Hematopoietic multipotent progenitor cell treated with erythropoietin and hydrocortisone succinate and interleukin-3 and kit ligand, for 6 days (in vitro differentiated cells): ENCODE results near the gene DAW1.
A peak's percentile ranks its signal among the peaks of the same experiment; 100 is the strongest.
"Not testable (repeated sequence)": the region's sequence is repeated elsewhere in the genome, so short reads cannot be mapped to it uniquely, and the experiment has no call there.

Experiments used
- DNase-seq: peaks from one replicate; pipeline ENCODE4 v3.0.0-alpha.2; 2015

Gene DAW1

GRCh38 chr2:227932001-227932400, 60.6 kb downstream of the DAW1 start:
- DNase-seq, result no peak

DNA sequence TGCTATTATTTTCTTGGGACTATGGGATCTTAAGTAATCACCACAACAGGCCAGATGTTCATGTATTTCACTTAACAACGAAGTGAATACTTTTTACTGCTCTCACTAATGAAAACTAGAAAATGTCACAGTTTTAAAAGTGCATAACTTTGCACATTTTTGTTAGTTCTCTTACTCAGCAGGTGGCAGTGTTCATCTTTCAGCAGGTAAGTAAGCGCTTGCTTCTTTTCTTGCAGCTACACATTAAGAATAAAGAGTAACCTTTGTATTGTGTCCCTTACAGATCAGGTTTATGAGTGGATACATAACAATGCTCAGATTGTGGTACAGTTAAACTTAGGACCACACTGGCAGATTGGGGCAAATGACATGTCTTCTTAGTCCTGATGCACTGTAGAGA, 61.0 kb downstream of the DAW1 start:
- no peak for DNase-seq

GRCh38 chr2:227933884-227934283, 62.5 kb downstream of the DAW1 start:
- DNase-seq, result no peak

DNA sequence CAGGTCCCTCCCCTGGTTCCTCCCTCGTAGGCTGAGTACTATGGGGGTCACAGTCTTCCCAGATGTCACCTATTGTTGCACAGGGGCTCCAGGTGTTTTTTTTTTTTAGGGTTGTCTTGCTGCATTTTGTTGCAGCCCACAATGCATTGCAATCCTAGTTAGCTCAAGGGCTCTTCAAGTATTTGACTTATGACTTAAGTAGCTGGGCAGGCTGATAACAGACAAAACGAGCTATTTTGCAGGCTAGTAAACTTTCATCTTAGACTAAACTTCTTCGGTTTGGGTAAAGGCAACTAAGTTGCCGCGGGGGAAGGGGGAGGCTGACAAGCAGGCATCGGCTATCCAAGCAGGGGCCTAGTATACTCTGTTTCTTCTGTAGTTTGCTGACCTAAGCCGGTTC, 64.8 kb downstream of the DAW1 start:
- DNase-seq, result not testable (repeated sequence)

- peak; percentile 17 for DNase-seq
Observed at GRCh38 chr2:227939271-227940027, 68.0 kb downstream of the DAW1 start.

DNA sequence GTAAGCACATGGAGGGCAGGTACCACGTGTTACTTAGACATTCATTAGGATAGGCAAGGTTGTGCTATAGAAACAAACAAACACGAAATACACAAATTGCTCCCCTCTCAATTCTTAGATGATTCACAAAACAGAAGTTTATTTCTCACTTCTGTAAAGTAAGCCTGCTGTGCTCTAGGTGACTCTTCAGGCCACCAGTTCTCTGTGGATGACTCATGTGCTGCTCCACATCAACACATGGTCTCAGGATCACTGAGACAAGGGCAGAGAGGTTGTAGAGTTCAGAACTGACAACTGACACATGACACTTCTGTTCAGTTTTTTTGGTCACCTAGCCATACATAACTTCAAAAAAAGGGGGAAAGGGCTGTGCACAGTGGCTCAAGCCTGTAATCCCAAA, 70.6 kb downstream of the DAW1 start:
- no peak for DNase-seq

- no peak for DNase-seq
Observed at GRCh38 chr2:227942965-227943364, 71.5 kb downstream of the DAW1 start.

- DNase-seq, result no peak
Observed at GRCh38 chr2:227960317-227960716, 88.9 kb downstream of the DAW1 start.

- no peak for DNase-seq
Observed at GRCh38 chr2:227971619-227972230, 100.3 kb downstream of the DAW1 start.

DNA sequence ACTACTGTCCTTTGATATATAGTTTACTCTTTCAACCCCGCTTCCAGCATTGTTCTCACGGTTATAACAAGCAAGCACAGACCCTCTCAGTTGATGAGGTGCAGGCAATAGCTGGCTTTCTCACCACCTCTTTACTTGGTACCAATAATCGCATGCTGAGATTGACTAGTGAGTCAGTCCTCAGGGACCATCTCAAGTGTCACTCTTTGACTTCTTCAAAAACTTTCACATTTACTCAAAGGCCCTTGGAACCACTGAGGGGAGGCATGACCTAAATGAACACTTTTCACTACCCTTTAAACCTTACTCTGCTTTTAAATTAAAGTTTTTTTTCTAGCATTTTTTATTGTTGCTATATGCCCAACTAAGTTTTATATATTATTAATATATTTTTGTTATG, 101.8 kb downstream of the DAW1 start:
- DNase-seq, result no peak
